Choroid plexus epithelial cell (primary cell): ENCODE measurements around the gene ABHD17A.

Source experiments
- DNase-seq: peaks from one replicate; pipeline ENCODE4 v3.0.0-alpha.2; 2010; ENCODE audit warnings: low read depth
- H3K4me3 ChIP-seq: 2 replicates; pipeline ENCODE4 v1.5.1; 2011; ENCODE audit warnings: low read depth, mild to moderate bottlenecking, control low read depth, low read length, moderate library complexity
- TF ChIP-seq, protein P1 (sequence below): conservative IDR thresholded peaks from 2 replicates; pipeline ENCODE4 v1.5.1; 2011; ENCODE audit warnings: low read depth, mild to moderate bottlenecking, control low read depth, inconsistent platforms, low read length, moderate library complexity

ABHD17A gene

DNA sequence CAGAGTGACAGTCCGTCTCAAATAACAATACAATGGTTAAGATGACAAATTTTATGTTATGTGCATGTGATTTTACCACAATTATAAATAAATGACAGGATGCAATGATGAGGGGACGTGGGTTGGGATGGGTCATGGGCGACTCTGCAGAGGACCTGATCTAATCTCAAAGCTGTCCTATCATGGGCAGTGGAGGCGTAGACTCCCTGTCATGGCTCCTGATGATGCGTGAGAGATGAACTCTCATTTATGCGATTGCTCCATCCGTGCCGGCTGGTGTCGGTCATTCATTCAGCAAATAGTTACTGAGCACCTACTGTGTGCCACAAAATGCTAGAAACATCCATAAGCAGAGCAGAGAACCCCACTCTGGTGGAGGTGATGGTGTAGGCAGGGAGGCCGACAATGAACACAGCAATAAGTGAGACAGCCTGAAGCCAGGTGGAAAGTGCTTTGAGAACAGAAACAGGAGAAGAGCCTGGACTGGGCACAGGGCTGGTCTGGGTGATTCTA lies 35.4 kb downstream of the ABHD17A start:
- TF ChIP-seq, protein P1, sequence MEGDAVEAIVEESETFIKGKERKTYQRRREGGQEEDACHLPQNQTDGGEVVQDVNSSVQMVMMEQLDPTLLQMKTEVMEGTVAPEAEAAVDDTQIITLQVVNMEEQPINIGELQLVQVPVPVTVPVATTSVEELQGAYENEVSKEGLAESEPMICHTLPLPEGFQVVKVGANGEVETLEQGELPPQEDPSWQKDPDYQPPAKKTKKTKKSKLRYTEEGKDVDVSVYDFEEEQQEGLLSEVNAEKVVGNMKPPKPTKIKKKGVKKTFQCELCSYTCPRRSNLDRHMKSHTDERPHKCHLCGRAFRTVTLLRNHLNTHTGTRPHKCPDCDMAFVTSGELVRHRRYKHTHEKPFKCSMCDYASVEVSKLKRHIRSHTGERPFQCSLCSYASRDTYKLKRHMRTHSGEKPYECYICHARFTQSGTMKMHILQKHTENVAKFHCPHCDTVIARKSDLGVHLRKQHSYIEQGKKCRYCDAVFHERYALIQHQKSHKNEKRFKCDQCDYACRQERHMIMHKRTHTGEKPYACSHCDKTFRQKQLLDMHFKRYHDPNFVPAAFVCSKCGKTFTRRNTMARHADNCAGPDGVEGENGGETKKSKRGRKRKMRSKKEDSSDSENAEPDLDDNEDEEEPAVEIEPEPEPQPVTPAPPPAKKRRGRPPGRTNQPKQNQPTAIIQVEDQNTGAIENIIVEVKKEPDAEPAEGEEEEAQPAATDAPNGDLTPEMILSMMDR, result no peak
- DNase-seq, result no peak
- no peak overlapping the region for H3K4me3 ChIP-seq

DNA sequence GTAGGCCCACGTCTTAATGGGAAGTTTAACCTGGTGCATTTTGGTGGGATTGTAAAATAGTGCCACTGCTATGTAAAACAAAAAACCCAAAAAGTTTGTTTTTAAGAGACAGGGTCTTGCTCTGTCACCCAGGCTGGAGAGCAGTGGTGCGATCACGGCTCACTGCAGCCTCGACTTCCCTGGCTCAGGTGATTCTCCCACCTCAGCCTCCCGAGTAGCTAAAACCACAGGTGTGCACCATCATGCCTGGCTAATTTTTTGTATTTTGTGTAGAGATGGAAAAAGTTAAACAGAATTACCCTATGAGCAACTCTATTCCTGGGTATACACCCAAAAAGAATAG lies 36.2 kb downstream of the ABHD17A start:
- no peak overlapping the region for H3K4me3 ChIP-seq
- TF ChIP-seq, protein P1, result no peak

DNA sequence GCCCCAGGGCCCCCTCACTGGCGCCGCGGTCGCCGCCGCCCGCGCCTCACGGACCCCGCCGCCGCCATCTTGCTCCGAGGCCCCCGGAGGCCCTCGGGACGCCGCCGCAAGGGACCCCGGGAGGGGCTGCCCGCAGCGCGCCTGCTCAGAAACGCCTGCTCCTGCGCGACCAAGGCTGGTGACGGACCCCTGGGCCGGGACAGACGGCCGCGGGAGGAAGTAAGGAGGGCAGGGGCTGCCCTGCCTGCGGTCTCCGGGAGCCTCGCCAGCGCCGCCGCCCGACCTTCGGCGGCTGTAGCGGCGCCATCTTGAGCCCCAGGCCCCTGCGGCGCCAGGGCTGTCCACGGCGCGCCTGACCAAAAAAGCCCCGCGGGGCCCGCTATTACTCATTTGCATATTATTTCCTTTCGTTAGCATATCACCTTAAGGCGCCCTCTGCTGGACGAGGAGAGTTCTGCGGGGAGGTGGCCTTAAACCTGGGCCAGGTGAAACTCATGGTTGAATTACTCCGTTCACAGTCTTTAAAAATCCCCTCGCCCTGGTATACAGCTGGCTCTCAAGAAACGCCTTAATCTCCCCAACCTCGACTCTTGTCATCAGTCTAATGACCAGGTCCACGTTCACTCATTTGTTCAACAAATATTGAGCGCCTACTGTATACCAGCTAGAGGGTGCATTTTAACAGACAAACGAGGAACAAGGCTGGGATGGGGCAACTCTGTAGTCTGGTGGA lies 36.7 kb downstream of the ABHD17A start, which contains the start of gene REXO1:
REXO1 (minus strand) TSS at position 85 of the 733 bp plus-strand sequence. CDS start 125 bp downstream, outside the sequence.
- TF ChIP-seq, protein P1, result peak; percentile 84
- DNase-seq, result peak; percentile 93
- peak within 1 kb of the TSS; percentile 96 for H3K4me3 ChIP-seq

More for the DNA sequence above, 36.2 kb downstream of the ABHD17A start:
- no peak for DNase-seq

DNA sequence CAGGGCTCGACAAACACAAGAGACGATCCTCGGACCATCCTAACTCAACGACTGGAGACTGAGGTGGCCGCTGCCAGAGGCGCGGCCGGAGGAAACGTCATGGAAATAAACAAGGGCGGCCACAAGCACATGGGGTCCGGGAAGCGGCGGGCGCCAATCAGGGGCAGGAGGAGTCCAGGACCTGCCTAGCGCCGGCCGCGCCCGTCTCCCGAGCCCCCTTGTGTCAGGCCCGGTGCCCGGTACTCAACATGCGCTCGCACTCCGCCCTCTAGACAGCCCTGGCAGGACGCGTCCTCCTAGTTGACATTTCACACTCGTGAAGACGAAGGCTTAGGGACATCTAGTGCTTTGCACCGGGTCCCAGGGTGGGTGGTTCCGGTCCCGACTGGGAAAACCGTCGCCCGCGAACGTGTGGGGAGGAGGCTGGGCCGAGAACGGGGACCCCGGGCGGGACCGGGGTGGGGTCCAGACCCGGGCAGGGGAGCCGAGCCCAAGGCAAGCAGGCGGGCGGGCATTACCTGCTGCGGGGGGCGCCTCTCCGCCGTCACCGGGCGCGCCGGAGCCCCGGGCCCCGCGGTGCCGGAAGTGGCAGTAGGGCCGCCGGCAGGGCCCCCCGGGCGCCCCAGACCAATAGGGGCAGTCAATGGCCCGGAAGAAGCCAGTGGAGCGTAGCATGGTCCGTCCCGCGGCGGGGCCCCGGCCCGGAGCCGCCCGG lies 37.5 kb downstream of the ABHD17A start:
- DNase-seq, result peak; percentile 73
- peak overlapping the region; percentile 96 for H3K4me3 ChIP-seq
- TF ChIP-seq, protein P1, result no peak

DNA sequence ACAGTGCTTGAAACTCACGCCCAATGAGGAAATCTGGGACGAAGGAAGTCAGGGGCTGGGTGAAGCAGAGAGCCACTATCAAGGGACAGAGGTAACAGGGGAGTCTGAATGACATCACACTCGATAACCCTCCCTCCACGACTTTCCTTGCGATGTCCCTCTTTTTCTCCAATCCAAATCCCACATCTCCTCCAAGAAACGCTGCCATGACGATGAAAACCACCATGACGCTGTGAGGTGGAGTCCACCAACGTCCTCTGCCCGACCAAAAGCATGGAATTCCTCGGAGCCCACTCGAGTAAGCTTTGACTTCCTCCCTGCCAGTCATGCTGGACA lies 38.0 kb downstream of the ABHD17A start:
- TF ChIP-seq, protein P1, result no peak
- peak overlapping the region; percentile 96 for H3K4me3 ChIP-seq
- no peak for DNase-seq

DNA sequence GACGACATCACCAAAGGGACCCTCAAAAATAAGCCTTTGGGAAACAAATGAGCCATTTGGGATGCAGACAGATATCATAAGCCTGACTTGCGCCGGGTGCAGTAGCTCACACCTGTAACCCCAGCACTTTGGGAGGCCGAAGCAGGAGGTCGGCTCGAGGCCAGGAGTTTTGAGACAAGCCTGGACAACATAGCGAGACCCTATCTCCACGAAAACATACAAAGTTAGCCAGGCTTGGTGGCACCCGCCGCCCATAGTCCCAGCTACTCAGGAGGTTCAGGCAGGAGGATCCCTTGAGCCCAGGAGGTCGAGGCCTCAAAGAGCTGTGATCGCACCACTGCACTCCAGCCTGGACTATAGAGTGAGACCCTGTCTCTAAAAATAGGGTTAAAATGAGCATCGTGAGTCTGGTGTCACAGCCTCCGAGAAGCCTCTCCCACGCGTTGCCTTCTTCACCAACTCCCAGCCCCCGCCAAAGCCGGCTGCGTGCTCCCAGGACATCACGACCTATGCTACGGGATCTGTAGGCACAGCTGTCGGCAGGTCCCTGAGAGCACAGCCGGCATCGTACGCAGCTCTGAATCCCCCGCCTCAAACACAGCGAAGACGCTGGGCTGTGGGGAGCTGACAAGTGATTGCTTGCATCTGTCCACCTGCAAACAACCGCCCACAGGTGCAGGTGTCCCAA lies 38.6 kb downstream of the ABHD17A start:
- TF ChIP-seq, protein P1, result no peak
- no peak for DNase-seq
- peak overlapping the region; percentile 96 for H3K4me3 ChIP-seq
